HTR-8/SVneo (cell line): Measurements from ENCODE around the gene TM7SF3.
"Not testable (repeated sequence)": the region's sequence is repeated elsewhere in the genome, so short reads cannot be mapped to it uniquely, and the experiment has no call there.

Experiments
- DNase-seq: peaks from one replicate; pipeline ENCODE4 v3.0.0; 2011; ENCODE audit warnings: low spot score, mixed read lengths; ENCODE audit not compliant: insufficient read length
- FAIRE-seq: peaks from 2 replicates; lab custom pipeline; 2011; peaks lifted over from hg19 to GRCh38; lab: Jason Lieb, UNC

TM7SF3 gene

GRCh38 chr12:27017163-27017823, 3.1 kb upstream of the TM7SF3 start:
- not testable (repeated sequence) for FAIRE-seq, DNase-seq

GRCh38 chr12:27015730-27016076, 1.5 kb upstream of the TM7SF3 start:
- DNase-seq (peak; percentile 26), FAIRE-seq (no peak)

- FAIRE-seq (no peak), DNase-seq (no peak)
Observed at GRCh38 chr12:27014859-27015729, 910 bp upstream of the TM7SF3 start.

- no peak for FAIRE-seq
Observed at GRCh38 chr12:27013611-27014084, 536 bp downstream of the TM7SF3 start.

GRCh38 chr12:27012982-27013255, 1.3 kb downstream of the TM7SF3 start:
- no peak for FAIRE-seq
- DNase-seq, result no peak

More at GRCh38 chr12:27013611-27014084, 536 bp downstream of the TM7SF3 start:
- no peak for DNase-seq

DNA sequence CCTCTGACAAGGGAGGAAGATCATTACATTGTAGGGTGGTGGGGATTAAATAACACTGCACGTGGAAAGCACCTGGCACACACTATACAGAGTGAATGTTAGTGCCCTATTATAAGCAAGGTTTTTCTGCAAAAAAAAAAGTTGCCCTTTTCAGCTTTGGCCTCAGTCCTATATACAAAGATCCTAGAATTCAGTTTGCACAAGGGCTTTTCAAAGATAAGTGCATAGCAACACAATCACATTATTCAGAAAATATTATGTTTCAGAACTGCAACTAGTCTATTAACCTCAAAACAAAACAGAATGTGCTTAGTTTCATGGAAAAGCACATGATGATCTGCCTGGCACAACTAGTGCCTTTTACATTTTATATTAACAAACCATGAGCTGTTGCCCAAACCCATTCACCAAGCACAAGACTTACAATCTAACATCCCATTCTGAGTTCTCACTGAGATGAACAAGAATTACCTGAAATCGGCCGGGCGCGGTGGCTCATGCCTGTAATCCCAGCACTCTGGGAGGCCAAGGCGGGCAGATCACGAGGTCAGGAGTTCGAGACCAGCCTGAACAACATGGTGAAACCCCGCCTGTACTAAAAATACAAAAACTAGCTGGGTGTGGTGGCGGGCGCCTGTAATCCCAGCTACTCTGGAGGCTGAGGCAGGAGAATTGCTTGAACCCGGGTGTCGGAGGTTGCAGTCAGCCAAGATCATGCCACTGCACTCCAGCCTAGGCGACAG, 1.8 kb downstream of the TM7SF3 start:
- no peak for DNase-seq
- FAIRE-seq, result peak; percentile 23

DNA sequence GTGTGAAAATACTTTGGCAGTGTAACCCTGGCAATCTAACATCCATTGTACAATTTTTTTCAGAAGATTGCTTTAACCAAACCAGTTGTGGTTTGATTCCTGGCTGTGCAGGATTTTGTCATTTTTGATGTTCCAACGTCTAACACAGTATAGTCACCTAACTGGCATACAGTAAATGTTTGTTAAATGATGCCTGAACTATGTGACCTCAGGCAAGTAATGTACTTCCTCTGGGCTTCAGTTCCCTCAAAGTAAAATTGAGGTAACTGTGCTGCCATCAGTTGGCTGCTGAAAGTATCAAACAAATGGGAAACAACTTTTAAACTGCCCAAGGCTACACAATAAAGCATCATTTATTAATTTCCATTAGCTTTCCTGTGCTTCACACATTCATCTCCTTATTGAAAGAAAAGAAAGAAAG, 4.3 kb downstream of the TM7SF3 start:
- FAIRE-seq (peak; percentile 88), DNase-seq (peak; percentile 33)

DNA sequence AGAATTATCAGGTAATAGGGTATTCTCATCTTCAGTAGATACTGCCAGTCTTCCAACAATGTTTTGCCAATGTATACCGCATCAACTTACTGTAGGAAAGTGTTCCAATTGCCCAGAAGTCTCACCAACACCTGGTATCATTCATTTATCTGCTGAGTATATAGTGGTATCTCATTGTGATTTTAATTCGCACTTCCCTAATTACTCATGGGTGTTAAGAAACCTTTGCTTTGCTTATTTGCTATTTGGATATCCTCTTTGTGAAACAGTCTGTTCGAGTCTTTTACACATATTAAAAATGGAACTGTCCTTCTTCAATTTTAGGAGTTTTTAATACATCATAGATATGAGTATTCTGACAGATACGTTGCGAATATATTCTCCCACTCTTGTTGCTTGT, 6.1 kb downstream of the TM7SF3 start:
- no peak for FAIRE-seq

GRCh38 chr12:27006797-27007467, 7.3 kb downstream of the TM7SF3 start:
- DNase-seq (no peak), FAIRE-seq (no peak)

More for the DNA sequence above, 6.1 kb downstream of the TM7SF3 start:
- no peak for DNase-seq

GRCh38 chr12:27005495-27005894, 8.7 kb downstream of the TM7SF3 start:
- DNase-seq (no peak), FAIRE-seq (no peak)

GRCh38 chr12:27003421-27004381, 10.5 kb downstream of the TM7SF3 start:
- no peak for DNase-seq
- peak; percentile 83 for FAIRE-seq

- FAIRE-seq, result no peak
- DNase-seq, result no peak
Observed at GRCh38 chr12:27002141-27002540, 12.0 kb downstream of the TM7SF3 start.

- DNase-seq (no peak), FAIRE-seq (no peak)
Observed at GRCh38 chr12:27001663-27002062, 12.5 kb downstream of the TM7SF3 start.

GRCh38 chr12:27000961-27001360, 13.2 kb downstream of the TM7SF3 start:
- DNase-seq, result no peak
- no peak for FAIRE-seq

DNA sequence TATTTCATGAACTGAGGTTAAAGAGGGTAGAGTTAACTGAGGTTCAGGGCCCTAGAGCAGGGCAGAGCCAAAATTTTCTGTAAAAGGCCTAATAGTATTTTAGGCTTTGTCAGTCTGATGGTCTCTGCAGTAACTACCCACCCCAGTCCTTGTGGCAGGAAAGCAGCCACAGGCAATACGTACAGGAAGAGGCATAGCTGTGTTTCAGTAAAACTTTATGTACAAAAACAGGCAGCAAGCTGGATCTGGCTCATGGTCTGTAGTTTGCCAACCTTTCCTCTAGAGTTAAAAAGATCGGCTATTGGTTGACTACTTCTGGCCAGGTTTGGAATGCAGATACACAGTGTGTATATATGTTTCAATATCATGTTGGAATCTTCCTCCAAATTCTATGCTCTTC, 17.2 kb downstream of the TM7SF3 start:
- DNase-seq (no peak), FAIRE-seq (no peak)

GRCh38 chr12:26995706-26996105, 18.5 kb downstream of the TM7SF3 start:
- DNase-seq, result no peak
- no peak for FAIRE-seq

GRCh38 chr12:26994109-26994508, 20.1 kb downstream of the TM7SF3 start:
- FAIRE-seq, result no peak
- no peak for DNase-seq

DNA sequence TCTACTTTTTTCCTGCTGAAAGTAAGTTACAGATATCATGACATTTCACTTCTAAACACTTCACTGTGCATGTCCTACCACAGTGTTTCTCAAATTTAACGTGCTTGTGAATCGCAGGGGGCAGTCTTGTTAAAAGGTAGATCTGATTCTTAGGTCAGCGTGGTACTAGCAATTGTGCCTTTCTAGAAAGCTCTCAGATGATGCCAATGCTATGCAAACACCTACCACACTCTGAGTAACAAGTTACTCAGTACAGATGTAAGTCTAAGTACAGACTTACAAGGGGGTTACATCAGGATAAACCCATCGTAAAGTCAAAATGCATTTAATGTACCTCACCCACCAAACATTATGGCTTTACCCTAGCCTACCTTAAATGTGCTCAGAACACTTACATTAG, 22.4 kb downstream of the TM7SF3 start:
- FAIRE-seq (peak; percentile 26), DNase-seq (no peak)

DNA sequence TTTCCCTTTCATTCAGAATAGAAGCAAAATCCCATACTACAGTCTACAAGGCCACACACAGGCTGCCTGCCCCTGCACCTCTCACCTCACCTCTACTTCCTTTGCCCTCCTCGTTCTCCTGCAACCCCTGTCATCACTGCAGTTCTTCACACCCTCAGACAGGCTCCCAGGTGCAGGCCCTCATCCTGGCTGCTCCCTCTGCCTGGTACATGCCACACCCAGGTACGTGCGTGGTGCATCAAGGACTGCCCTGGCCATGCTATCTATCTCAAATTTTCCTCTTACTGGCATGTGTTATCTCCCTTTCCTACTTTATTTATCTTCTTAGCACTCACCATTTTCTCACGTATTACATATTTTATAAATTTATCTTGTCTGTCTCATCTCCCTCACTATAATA, 24.3 kb downstream of the TM7SF3 start:
- no peak for DNase-seq
- FAIRE-seq, result no peak
